ENCODE data around the gene SREBF2. TPM values are rescaled to one million over a fixed set of nuclear protein-coding genes. Genes with fewer than 3 reads are reported as not detected.

The SREBF2 gene
- total RNA-seq, 1 donor from 2014 or later: 80.3 TPM

DNA sequence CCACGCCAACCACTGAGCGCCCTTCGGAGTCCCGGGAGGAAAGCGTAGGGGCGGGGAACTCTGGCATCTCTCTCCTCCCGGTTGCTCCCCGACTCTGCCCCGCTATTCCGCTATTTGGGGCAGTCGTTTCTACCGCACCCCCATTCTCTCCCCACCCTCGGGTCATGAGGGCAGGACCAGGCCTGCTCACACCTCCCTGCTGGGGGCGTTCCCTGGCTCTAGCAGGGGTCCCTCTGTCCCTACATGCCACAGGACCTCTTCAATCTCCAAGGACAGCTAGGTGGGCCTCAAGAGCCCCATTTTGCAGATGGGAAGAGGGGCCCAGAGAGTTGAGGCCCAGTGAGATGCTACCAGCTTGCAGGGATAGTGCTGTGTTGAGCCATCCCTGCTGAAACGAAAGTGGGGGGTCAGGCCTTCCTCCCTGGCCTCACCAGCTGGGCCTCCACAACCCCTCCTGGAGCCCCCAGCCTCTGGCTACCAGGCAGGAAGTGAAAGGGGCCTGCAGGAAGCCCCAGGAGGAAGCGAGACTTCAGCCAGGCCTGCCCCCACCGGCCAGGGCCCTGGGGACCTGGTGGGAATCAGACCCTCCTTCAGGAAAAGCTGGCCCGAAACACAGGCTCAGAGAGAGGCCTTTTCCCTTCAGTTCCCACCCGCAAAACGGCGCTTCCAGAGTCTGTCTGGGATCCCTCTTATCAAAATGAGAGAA, 87.5 kb downstream of the SREBF2 start:
- DNase-seq (ENCODE audit: low read depth): no peak

GRCh38 chr22:41922328-41922727, 89.4 kb downstream of the SREBF2 start:
- no peak for DNase-seq (ENCODE audit: low read depth)

GRCh38 chr22:41922940-41923594, 90.2 kb downstream of the SREBF2 start:
- no peak for DNase-seq (ENCODE audit: low read depth)

DNA sequence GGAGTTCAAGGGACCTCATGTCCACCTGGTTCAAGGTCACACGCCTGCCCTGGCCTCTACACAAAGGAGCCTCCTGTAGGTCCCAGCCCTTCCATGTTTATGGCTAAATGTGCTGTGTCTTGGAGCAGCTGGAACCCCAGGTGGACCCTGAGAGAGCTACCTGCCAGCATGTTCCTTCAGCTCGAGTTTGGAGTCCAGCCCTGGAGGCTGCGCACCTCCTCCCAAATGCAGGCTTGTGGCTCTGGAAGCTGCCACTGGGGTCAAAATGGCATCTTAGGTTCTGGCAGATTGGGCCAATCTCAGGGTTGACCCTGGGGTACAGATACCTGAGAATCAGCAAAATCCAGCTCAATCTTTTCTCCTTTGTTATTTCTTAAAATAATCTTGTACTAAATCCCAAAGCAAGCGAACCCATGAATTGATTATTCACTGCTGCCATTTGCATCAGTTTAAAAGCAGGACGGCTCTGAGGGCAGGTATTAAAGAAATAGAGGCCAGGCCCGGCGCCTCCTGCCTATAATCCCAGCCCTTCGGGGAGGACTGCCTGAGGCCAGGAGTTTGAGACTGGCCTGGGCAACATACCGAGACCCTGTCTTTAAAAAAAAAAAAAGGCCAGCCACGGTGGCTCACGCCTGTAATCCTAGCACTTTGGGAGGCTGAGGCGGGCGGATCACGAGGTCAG, 90.8 kb downstream of the SREBF2 start:
- DNase-seq (ENCODE audit: low read depth): no peak

- DNase-seq (ENCODE audit: low read depth): no peak
Observed at GRCh38 chr22:41925783-41926460, 93.0 kb downstream of the SREBF2 start.

DNA sequence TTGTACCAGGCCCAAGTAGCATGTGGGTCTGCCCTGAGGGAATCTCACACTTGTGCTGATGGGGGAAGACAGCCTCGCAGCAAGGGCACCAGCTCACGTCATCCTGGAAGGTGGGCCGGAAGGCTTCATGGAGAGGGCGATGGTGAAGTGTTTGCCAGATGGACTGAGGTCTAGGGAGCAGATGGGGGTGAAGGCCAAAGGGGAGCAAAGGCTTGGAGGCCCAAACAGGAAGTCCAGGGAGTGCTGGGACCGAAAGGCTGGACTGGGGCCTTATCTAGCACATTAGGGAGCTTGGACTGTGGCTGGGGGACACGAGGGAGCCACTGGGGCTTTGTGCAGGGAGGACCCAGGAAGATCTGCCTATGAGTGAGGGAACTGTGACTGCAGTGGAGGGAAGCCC, 94.9 kb downstream of the SREBF2 start:
- DNase-seq (ENCODE audit: low read depth): no peak

- no peak for DNase-seq (ENCODE audit: low read depth)
Observed at GRCh38 chr22:41928593-41929417, 95.9 kb downstream of the SREBF2 start.

DNA sequence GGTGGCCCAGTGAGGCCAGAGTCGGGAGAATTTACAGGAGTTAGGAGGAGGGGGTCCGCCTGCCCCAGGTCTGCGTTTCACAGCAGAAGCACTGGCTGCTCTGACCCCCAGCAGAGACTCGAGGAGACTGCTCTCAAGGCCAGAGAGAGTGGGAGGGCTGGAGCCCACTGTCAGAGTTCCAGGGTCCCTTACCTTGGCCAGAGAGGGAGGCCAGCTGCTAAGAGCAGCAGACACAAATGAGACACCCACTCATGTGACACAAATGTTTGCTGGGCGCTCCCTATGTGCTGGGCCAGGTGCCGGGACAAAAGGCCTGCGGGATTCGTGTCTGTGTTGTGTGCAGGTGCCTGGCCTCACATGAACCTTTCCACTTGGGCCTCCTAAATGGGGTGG, 96.5 kb downstream of the SREBF2 start:
- DNase-seq (ENCODE audit: low read depth): no peak

DNA sequence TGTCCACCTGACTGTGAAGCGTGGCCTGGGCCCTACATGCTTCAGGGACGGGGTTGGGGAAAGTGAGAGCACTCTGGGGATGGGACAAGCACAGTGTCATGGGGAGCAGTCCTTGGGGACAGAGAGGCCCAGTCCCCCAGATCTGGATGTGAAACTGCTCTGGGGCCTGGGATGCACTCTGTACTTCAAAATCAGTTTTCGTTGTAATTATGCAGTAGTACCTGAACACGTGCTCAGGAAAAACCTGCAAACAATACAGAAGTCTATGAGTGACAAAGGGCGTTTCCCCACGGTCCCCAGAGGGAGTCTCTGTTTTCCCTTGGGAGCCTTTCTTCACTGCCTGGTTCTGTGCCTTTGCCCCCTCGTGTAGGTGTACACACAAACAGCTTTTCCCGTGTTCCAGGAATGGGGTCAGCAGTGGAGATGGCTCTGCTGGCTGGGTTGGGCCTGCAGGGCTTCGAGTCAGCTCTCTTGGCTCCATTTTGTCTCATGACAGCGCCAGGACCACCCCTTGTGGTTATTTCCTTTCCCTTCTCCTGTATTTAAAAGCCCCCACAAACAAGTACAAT, 98.9 kb downstream of the SREBF2 start:
- DNase-seq (ENCODE audit: low read depth): no peak

GRCh38 chr22:41932353-41932752, 99.4 kb downstream of the SREBF2 start:
- DNase-seq (ENCODE audit: low read depth): no peak

DNA sequence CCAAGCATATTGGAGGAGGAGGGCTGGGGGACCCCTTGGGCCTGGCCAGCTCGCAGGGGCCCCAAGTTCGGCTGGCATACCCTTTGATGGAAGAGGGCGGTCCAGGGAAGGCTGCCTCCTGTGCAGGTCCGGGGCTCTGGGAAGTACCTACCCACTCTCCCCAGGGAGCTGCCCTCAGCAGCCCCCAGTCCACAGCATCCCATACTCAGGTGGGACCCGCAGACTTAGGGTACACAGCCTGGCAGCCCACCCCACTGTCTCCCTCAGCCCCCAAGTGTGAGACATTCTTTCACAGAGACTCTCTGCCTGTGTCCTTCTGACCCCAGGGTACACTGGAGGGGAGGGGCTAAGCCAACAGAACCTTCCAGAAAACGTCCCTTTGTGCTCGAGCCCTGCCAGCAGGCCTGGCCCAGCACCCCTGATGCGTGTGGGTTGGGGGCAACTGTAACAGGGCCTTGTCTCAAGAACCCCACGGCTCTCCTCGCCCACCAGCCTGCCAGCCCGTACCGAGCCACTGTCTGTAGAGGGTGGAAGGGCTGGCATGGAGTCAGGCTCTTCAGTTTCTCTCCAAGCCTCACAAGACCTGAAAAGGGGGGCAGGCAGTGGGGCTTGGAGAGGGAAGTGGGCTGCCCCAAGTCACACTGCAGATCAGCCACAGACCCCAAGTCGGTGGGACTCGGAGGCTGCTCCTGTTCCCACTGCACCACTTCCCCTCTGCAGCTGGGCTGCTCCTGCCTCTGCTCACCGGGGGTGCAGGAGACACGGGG, 100.7 kb downstream of the SREBF2 start:
- no peak for DNase-seq (ENCODE audit: low read depth)

GRCh38 chr22:41934284-41935014, 101.5 kb downstream of the SREBF2 start:
- DNase-seq (ENCODE audit: low read depth): no peak

DNA sequence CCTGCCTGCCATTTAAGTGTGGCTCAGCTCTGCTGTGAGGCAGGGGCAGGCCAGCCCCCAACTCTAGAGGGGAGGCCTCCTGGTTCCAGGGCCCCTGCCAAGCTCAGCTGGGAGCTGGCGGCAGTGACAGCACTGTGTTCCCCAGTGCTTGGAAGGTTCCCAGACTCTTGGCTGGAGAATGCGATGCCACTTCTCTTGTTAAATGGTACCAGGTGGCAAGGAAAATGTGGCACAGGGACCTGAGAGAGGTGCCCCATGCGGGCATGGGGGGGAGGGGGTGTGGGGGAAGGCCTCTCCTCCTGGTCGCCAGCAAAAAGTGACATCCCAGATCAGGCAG, 102.1 kb downstream of the SREBF2 start:
- DNase-seq (ENCODE audit: low read depth): no peak

DNA sequence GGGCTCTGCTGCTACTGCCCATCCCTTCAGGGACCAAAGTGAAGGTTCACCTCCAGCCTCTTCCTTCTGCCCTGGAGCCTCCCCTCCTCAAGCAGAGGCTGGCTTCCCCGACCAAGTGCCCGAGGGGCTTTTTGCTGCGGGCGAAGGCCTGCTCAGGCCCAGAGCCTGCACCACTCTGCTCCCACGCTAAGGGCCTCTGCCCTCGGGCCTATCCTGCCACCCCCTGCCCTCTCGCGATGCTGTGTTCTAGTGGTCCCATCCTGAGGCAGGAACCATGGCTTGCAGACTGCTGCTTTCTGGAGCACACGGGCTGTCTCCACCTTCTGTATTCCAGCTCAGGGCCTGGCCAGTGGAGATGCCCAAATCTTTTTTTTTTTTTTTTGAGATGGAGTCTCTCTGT, 102.6 kb downstream of the SREBF2 start:
- no peak for DNase-seq (ENCODE audit: low read depth)

DNA sequence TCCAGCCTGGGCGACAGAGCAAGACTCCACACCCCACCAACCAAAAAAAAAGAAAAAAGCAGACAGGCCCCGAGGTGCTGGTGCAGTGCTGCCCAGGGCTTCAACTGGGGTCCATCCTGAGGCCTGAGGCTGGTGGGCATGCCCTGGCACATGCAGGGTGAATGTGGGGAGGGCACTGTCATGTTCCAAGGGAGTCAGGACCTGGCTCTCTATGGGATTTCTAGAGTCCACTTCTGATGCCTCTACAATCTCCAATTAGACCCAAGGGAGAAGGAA, 103.9 kb downstream of the SREBF2 start:
- DNase-seq (ENCODE audit: low read depth): no peak

DNA sequence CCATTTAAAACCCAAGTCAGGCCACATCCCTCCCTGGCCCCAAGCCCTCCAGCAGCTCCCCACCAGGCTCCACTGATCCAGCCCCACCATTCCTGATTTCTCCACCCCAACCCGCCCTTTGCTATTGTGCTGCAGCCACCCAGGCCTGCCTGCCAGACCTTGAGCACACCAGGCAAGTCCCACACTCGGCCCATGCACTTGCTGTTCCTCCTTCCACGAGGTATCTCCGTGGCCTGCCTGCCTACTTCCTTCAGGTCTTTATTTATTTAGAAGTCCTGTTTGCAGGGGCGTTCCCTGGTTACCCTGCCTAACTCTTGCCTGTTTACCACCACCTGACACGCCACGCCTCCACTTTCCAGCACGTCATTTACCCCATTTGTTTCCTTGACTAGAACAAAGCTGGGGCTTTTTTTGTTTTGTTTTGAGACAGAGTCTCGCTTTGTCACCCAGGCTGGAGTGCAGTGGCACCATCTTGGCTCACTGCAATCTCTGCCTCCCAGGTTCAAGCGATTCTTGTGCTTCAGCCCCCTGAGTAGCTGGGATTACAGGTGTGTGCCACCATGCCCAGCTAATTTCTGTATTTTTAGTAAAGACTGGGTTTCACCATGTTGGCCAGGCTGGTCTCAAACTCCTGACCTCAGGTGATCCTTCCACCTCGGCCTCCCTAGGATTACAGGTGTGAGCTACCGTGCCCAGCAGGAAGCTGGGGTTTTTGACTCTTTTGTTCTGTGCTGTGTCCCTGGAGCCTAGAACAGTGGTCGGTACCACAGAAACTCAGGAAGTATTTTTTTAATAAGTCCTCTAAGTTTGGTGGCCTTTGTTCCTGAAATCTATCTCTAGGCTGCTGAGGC, 107.3 kb downstream of the SREBF2 start:
- DNase-seq (ENCODE audit: low read depth): no peak

DNA sequence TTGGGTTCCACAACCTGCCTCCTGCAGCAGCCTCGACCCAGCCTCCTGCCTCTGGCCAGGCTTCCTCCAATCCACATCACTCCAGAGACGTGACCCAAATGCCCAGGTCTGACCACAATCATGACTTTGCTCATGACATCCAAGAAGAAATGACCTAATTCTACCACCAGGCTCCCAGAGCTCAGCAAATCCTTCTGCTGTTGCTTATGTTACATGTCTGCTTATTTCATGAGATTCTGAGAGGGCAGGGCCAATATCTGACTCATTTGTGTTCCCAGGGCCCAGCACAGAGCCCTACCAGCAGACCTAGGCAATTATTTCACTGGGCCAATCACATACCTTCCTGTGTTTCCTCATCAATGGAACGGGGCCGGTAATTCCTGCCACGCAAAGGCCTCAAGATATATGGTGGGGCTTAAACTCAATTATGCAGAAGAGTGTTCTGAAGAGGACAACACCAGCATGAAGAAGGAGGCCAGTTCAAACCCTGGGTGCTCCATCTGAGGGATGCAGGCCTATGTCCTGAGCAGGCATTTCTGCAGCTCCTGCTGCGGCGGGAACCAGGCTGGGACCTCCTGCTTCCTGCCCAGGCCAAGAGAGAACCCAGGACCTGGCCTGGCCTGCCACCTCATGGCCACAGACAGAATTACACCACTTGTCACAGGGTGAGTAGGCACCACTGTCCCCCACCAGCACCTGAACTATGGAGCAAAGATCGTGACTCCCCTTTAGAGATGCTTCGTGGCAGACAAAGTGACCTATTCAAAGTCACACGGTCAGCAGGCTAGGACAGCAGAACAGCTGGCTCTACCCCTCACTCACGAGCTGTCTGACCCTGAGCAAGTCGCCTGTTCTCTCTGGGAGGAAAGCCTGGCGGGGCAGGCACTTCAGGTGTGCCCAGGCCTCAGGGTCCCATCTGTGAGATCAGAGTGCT, 108.2 kb downstream of the SREBF2 start:
- DNase-seq (ENCODE audit: low read depth): peak; percentile 71

GRCh38 chr22:41943661-41944209, 110.8 kb downstream of the SREBF2 start:
- no peak for DNase-seq (ENCODE audit: low read depth)
